HG03135 (cell line): ENCODE data around the gene LRRC2.
"Not testable (repeated sequence)": the region's sequence is repeated elsewhere in the genome, so short reads cannot be mapped to it uniquely, and the experiment has no call there.

ENCODE experiments used
- ATAC-seq: cut with Tn5 transposase; IDR thresholded peaks from one replicate; pipeline ENCODE4 v1.9.1; 2021; ENCODE audit warnings: mild to moderate bottlenecking, moderate library complexity; ENCODE audit not compliant: unreplicated experiment

The LRRC2 gene

DNA sequence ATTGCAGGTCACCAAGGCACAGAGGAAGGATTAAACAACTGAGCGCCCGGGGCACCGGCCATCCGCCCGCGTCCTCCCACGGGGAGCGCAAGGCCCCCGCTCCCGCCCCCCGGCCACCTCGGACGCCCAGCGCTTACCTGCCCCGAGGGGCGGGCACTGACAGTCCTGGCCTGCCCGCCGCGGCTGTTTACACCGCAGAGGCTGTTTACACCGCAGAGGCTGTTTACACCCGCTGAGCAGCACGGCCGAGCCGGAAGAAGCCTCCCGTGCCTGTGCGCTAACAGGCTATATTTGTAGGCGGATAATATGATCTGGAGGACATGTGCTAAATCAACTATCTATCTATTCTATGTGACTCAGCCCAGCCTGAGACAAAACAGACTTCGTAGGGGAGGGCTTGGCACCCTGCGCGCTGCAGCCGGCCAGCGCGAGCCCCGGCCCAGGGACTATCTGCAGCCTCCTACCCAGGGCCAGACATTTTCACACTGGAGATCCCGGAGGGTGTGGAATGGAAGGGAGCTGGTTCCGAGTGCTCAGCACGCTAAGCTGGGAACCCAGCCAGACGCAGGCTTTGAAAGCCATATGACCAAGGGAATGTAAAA is at the start of gene LRRC2:
TSS of gene LRRC2 (minus strand) at position 263 of the 602 bp plus-strand sequence. CDS start 14,711 bp downstream, outside the sequence.
- ATAC-seq = no peak

GRCh38 chr3:46615050-46615775 is 49.1 kb upstream of the LRRC2 start:
- ATAC-seq = no peak

GRCh38 chr3:46614431-46614830 is 48.3 kb upstream of the LRRC2 start:
- ATAC-seq = no peak

DNA sequence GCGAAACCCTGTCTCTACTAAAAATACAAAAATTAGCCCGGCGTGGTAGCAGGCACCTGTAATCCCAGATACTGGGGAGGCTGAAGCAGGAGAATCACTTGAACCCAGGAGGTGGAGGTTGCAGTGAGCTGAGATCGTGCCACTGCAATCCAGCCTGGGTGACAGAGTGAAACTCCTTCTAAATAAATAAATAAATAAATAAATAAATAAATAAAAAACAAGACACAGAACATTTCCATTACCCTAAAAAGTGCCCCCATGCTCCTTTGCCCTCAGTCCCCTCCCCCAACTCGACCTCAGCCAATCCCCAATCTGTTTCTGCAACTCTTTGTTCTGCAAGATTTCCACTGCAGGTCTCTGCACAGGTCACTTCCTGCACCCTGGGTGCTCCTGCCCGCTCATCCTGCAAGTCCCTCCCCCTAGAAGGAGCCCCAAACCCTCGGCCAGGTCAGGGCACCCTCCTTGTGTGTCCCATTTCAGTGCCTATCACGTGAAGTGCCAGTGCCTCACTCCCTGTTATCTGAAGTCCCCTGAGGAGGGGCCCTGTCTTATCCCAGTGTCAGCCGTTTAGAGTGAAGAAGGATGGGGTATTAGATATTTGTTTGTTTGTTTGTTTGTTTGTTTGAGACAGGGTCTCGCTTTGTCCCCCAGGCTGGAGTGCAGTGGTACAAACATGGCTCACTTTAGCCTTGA is 47.4 kb upstream of the LRRC2 start:
- no peak for ATAC-seq

DNA sequence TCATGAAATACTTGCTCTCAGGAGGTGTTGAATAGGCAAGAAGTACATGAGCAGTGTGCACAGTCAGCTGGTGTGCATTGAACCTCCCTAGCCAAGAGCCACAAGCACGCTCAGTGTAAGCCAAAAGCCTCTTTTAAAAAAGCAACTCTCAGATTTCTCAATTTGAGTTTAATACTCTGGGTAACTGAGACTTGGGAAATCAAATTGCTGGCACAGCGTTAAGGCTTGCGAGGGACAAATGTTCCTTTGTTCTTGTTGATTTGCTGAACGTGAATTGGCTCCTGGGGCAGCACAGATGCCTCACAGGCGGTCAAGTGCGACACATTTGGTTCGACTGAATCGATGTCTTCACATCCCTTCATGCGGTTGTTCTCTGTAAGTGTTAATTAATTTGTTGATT is 46.2 kb upstream of the LRRC2 start, which contains the start of gene FAM240A:
TSS of gene FAM240A (plus strand) at position 202 of the 400 bp plus-strand sequence. CDS start at position 361, 159 bp downstream.
- no peak for ATAC-seq

- no peak for ATAC-seq
Observed at GRCh38 chr3:46609944-46610722, 44.0 kb upstream of the LRRC2 start.

- ATAC-seq = no peak
Observed at GRCh38 chr3:46609212-46609721, 43.2 kb upstream of the LRRC2 start.

- no peak for ATAC-seq
Observed at GRCh38 chr3:46607603-46608028, 41.5 kb upstream of the LRRC2 start.

DNA sequence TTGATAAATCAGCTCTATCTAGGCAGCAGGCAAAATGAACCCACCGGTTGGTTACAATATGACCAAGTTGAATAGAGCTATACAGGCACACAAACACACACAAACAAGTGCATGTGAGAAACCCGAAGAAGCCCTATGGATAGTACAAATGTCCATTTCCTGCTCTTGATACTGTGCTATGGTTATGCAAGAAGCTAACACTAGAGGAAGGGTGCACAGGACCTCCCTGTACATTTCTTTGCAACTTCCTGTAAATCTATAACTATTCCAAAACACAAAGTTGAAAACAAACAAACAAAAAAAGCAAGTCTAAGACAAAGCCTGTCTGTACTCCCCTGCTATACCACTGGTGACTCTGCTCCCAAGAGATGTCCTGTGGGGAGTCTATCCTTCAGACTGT is 38.0 kb upstream of the LRRC2 start:
- ATAC-seq = no peak

DNA sequence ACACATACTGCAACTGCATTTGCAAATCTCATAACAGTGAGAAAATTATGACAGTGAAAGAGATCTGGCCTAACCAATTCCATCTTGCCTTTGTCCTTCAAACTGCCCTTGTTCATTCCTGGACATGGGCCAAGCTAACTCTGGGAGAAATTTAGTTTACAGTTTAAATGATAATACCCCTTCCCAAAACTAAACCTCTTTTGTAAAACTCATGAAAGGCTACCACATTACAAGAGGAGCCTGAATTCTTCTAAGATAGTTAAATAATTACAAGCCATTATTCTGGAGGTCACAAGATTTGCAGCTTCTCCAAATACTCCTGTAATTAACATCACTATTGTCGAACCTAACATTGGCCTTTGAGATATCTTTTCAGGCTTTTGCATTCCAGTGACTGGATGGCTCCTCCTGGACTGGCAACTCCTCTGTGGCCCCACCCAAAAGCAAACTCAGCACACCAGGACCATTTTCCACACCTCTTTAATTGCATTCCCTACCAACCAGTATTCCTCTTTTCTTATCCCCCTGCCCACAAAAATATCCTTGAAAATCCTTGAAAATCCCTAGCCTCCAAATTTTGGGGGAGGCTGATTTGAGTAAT is 37.4 kb upstream of the LRRC2 start:
- no peak for ATAC-seq

DNA sequence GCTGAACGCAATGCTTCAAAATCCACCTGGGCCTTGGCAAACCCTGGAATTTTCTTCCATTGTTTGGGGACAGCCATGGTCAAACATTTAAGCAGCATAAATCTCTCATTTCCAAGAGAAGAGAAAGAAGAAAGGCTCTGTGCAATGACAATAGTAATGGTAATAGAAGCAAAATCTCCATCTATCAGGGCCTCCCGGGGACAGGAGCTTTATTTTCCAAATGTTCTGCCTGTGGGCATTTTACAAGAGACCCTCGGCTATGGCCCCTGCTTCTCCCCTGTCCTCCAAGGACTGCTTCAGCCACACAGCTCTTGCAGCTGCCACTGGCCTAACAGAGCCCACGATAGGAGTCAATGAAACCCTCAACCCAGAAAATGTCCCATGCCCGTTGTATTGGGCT is 33.5 kb upstream of the LRRC2 start:
- ATAC-seq = no peak

GRCh38 chr3:46595819-46596314 is 29.8 kb upstream of the LRRC2 start:
- no peak for ATAC-seq

DNA sequence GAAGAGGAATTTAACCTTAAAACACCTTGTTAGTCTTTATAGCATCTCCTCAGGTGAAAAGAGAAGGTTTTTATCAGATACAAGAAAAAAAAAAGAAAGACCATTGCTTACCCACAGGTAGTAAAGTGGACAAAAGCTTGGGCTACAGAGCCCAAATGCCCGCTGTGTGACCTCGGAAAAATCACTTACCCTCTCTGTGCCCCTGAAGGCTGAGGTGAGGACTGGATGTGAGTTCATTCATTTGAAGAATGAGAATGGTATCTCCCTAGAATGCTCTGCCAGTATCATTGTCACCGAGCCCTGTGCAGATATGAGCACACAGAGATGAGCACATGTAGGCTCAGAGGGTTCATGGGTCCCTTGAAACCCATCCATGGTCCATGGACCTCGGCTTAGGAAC is 28.6 kb upstream of the LRRC2 start:
- ATAC-seq = no peak

DNA sequence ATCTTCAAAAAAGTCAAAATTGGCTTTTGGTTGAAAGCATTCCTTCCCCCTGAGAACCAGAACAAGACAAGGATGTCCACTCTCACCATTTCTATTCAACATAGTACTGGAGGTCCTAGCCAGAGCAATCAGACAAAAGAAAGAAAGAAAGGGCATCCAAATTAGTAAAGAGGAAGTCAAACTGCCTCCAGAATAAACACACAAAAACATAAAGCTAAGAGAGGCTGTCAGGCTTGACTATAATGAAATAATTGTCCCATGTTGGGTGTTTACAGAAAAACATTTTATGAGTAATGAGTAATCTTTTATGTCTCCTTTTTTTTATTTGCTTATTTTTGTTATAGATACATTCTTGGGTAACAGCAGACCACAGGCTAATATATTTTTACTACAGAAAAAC is 27.9 kb upstream of the LRRC2 start:
- no peak for ATAC-seq

- no peak for ATAC-seq
Observed at GRCh38 chr3:46593274-46593862, 27.3 kb upstream of the LRRC2 start.

- not testable (repeated sequence) for ATAC-seq
Observed at GRCh38 chr3:46587268-46587667, 21.2 kb upstream of the LRRC2 start.

DNA sequence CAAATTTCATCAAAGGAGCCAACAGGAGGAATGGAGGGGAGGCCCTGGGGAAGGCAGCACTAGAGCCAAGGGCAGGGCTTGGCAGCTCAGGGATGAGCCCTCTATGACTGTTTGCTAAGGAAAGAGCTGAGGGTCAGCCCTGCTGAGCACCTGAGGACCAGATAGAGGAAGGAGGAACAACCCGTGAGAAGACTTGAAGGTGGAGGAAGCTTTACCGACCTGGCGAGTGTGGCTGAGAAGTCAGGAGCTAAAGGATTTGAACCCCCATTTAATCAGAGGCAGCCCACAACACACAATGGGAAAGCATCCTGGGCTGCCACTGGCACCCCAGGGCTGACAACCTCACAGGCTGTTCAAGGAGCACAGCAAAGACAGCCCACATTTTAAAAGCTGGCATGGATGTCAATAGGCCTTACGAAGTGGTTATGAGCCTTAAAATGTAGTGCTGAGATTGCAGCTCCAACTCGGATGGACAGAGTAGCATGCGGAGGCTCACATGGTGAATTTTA is 20.7 kb upstream of the LRRC2 start:
- ATAC-seq = no peak

- ATAC-seq = no peak
Observed at GRCh38 chr3:46585799-46586693, 19.9 kb upstream of the LRRC2 start.
